Right lung (tissue), 5 donors: ENCODE results near the gene ACP1. TPM values are rescaled to one million over a fixed set of nuclear protein-coding genes. Genes with fewer than 3 reads are reported as not detected.

Experiments used
- DNase-seq, 2 donors: peaks; one replicate each; pipeline ENCODE4 v3.0.0-alpha.2; 2013
- polyA plus RNA-seq, 5 donors: library from polyadenylated mRNA; unstranded; fragments of 120-200 nt; gene quantifications; one replicate each; pipeline versions ENCODE4 v1.2.1 to v1.2.3, GENCODE V29; 2013; ENCODE audit warnings: inconsistent platforms in 1 of 5, low replicate concordance in 1 of 5; ENCODE audit not compliant: insufficient read length in 5 of 5, insufficient read depth in 1 of 5

ACP1 gene
- polyA plus RNA-seq, 5 donors, result 138 to 179 (median 142) TPM

DNA sequence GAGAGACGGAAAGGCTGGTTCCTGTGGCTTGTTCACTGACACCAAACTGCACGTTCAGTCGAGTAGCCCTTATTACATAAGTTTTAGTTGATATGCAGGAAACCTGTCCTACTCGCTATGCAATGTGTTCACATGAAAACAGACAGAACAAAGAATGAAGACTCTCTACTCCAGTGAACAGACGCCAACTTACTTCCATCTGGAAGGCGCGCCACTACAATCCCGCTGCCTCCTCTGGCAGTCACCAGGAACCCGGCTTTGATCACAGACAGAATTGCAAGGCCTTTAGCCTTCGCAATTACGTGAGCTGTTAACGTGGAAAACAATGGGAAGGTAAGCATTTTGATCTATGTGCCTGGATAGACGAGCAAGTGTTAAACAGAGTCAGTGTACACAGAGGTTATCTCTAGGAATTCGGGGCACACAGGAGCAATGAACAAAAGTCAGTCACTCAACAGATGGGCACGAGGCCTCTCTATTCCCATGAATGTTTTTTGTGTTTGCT lies 15.2 kb upstream of the ACP1 start:
- DNase-seq, result no peak

DNA sequence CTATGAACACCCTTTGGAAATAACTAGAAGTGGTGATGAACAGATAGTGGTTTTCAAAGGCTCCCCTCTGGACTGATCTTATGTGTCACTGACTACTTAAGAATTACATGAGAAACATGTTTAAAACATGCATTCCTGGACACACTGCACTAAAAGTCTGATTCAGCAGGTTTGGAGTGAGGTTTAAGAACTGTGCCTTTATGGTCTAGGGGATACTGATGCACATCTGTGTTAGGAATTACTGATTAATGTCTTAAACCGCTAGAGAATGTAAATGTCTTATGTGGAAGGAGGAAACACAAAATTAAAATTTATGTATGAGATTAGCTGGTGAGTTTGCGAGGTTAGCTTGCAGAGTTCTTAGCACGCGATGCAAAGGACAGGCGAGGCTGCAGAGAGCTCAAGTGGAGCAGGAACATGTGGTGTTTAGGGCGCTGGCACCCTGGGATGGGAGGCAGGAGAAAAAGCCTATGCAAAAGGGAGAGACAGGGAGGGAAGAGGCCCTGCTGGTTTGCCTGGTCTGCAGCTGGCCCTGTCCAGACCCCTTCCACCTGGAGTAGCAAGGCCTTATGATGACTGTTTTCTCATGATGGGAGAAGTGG lies 12.6 kb upstream of the ACP1 start:
- DNase-seq, result no peak

DNA sequence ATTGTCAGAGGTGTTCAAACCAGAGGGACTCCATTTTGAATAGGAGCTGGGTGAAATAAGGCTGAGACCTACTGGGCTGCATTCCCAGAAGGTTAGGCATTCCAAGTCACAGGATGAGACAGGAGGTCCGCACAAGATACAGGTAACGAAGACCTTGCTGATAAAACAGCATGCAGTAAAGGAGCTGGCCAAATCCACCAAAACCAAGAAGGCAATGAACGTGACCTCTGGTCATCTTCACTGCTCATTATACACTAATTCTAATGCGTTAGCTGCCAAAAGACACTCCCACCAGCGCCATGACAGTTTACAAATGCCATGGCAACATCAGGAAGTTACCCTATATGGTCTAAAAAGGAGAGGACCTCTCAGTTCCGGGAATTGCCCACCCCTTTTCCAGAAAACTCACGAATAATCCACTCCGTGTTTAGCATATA lies 11.5 kb upstream of the ACP1 start:
- DNase-seq, result no peak

DNA sequence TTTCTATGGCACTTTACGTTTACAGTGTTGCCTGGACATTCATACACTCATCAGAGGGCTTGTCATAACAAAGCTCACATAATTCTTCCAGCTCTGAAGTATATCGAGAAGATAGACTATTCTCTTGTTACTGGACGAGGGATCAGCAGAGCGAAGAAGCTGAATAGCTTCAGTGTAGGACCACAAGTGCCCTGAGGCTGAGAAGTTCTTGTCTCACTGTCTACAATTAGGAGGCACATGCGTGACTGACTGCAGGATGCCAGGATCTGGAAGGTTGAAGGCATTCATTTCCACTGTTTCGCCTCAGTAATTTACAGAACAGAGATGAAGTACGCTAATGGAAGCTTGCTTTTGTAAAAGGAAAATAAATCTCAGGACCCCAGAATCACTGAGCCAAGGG lies 10.5 kb upstream of the ACP1 start:
- no peak for DNase-seq

DNA sequence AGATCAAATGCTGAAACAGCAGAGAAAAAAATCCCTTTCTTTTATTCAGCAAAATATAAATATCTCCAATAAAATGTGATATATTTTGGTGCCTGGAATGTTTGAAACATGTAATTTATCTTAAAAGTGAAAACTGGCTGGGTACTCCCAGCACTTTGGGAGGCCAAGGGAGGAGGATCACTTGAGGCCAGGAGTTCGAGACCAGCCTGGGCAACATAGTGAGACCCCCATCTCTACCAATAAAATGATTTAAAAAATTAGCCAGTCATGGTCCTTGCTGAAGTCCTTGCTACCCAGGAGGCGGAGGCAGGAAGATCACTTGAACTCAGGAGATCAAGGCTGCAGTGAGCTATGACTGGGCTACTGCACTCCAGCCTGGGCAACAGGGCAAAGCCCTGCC lies 9.6 kb upstream of the ACP1 start:
- no peak for DNase-seq

DNA sequence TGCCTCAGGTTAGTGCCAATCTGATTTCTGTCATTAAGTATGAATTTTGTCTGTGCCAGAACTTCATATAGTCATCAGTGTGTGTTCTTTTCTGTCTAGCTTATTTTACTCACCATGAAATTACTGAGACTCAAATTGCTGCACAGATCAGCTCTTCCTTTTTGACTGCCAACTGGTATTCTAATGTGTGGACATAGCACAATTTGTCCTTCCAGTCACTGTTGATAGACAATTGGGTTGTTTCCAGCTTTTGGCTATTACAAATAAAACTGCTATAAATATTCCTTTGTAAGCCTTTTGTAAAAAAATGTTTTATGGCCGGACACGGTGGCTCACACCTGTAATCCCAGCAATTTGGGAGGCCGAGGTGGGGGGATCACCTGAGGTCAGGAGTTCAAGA lies 8.7 kb upstream of the ACP1 start:
- no peak for DNase-seq

DNA sequence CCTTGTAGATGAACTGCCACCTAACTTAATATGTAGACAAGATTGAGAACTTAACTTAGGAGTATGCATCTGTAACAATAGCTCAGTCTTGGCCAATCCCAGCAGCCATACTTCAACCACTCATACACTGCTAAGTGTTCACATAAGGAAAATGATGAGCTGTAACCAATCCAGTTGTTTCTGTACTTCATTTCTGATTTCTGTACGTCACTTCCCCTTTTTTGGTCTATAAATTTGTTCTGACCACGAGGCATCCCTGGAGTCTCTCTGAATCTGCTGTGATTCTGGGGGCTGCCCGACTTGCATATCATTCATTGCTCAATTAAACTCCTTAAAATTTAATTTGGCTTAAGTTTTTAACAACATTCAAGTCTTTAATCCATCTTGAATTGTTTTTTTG lies 7.3 kb upstream of the ACP1 start:
- DNase-seq, result no peak

DNA sequence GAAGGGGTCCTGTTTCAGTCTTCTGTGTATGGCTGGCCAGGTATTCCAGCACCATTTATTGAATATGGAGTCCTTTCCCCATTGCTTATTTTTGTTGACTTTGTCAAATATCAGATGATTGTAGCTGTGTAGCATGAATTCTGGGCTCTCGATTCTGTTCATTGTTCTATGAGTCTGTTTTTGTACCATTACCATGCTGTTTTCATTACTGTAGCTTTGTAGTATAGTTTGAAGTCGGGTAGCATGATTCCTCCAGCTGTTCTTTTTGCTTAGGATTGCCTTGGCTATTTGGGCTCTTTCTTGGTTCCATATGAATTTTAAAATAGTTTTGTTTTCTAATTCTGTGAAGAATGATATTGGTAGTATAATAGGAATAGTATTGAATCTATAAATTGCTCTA lies 6.9 kb upstream of the ACP1 start:
- DNase-seq, result no peak

DNA sequence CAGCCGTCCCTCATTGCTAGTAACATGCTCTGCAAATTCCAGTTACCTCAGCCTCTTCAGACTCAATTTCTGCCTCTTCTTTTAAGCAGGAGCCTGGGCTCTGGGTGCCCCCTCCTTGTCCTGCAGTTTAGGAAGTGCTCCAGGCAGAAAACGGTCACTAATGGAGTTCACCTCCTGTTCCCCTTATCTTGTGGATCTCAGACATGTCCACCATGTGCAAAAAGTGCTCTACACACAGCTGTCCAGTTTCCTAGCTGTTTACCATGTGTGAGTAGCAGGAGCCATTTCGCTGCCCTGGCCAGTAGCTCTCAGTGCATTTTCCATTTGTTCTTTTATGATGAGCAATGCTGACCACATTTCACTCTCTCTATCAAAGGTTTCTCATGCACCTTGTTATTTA lies 5.8 kb upstream of the ACP1 start:
- no peak for DNase-seq

DNA sequence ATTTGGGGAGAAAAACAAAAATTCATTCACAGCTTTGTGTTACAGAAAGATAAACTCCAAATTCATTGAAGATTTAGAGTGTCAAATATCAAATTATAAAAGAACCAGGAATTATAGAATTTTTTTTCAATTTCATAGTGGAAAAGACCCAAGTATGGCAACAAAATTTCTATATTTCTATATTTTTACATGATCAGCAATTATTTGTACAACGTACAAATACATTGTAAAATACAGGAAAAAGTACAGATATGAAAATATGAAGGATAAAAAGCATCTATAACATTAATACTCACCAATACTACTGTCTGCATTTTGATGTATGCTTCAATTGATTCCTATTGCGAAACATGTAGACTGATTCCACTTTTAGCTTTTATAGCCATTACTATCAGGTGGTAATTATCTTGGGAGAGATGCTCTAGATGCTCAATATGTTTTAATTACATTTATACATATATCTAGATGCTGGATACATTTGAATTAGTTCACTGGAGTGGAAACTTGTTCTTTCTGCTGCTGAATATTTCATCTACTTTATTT lies 4.9 kb upstream of the ACP1 start:
- no peak for DNase-seq

DNA sequence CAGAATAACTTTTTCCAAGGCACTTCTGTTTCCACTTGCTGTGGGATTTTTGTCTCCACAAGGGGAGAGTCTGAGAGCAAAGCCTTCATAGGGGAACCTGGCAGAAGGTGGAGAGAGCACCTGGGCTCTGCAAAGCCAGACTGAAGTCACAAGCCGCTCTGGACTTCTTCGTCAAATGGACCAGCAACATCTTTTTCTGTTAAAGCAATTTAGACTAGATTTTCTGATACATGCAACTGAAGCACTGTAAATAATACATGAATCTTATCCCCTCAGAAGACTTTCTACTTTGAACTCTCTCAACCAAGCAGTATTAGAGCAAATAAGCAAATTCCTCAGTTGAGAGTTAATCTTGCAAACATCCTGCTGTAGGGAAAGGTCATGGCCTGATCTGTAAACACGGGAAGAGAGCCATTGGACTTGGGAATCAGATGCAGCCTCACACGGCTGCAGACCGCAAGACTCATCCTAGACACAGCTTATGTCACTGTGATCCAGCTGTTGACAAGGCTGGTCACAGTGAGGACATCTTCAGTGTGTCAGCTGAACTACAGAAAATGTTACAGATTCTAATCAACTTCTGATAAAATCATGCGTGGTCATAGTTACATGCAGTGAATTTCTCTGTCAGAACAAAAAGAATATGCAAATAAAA lies 4.1 kb upstream of the ACP1 start:
- no peak for DNase-seq

DNA sequence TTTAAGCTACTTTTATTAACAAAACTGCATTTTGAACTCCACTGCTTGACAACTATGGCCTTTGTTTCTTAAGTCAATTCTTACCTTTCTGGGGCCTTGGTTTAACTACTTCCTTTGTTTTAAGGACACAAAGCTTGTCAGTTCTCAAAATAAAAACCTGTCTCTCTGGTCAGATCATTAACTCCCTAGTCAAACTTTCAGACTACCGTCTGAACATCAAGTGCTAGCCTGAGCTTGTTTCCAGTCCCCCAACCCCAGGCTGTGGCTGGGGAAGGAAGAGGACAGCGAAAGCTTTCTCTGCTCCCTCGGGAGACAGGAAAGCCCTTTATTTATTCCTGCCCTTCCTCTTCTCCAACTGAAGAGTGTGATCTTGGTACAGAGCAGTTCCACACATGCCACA lies 2.6 kb upstream of the ACP1 start:
- no peak for DNase-seq

DNA sequence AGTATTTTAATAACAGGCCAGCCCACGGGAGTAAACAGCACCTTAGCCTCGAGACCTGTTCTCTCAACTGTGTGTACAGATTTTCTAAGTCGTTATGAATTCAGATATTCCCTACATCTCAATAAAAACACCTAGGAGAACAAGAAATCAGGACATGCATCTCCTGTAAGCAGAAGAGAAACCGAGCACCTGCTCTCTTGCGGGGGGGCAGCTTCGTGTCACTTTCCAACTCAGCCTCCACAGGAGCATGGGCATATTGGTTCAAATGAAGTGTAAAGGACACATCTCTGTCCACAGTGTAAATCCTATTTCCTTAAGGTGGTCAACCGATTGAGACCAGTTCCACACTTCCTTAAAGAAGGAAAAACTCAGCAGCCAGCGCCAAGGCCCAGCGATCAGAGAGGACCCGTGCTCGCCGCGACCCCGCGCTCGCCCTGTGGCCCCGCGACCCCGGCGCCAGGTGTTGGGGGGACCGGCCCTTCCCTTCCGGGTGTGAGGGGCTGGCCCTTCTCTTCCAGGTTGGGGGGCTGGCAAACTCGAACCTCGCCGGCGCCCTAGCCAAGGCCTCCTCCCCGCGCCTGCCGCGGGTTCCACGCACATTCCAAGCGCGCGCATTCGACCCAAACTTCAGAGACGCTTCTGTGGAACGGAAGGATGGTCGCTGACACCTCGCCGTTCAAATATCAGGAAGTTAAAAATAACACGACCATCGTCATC lies 1.6 kb upstream of the ACP1 start:
- DNase-seq, result no peak

DNA sequence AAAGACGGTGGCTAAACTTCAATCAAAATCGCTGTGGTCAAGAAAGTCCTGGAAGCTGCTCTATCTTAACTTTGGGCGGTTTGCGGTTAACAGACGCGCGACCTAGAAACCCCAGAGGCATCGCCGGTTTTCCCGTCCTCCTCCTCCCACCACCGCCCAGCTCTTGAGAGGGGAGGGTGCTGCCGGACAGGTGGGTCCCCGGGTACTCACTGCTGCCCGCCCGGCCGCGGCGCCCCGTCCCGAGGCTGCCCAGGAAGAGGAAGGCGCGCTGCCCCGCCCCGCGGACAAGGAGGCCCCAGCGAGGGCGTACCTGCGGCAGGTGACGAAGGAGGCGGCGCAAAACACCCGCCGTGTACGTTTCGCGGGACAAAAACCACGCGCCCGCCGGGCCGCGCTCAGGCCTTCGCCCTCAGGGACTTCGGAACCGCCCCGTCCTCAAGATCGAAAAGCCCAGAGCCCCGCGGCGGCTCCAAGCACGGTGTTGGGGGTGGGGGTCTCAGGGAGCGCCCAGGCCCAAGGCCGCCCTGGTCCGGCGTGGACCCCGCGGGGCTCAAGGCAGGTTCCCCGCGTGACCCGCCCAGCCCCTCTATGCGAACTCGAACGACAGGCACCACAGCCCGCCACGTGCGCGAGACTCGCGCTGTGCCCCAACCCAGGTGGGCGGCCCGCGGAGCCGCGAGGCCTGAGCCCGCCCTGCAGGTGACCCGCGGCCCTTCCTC lies 814 bp upstream of the ACP1 start, which contains the start of gene SH3YL1:
TSS of gene SH3YL1 (minus strand) at position 259 of the 719 bp plus-strand sequence. CDS start at position 211, 48 bp downstream.
- DNase-seq, result no peak

DNA sequence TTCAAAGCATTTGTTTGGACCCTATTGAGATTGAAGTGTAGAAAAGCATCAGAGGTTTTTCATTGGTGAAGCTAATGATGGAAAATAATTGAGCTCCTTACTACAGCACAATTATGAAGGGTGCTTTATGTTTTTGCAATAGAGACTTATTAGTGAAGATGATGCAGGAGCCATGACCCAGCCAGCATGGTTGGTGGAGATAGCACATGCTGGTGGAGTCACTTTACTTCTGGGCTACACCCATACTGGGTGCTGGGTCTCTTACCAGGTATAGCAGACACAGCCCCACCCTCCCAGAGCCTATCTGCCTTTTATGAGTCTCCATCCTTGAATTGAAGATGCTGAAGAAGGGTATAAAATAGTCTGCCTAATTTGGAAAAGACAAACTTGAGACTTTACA lies 3.6 kb downstream of the ACP1 start:
- no peak for DNase-seq

DNA sequence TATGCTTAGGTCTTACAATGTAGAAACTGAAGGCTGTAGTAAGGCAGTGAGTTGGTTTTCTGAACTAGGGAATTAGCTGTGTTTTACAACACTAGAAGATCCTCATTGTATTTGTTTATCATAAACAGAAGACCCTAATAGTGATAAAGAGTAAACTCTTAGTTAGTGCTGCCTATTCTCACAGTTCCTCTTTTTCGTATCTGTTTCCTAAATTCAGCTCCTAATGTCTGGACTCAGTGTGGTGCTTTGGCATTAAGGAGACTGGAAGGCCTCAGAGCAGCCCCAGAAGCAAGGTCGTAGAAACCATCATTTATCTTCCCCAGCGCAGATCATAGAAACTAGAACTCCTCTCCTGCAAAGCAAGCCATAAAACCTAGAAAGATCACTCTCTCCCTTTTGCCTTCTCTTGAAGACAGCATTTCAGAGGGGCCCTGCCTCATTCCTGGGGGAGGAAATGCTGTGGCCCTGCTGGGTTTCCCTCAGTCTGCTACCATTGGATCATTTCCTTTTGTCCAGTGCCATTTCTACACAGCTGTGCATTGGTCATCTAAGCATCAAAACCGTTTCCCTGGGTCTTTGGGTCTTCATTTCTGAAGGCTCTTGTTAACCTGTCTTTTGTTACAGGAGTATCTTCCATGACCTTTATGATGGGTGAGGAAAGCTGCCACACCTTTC lies 4.7 kb downstream of the ACP1 start:
- DNase-seq, result no peak

DNA sequence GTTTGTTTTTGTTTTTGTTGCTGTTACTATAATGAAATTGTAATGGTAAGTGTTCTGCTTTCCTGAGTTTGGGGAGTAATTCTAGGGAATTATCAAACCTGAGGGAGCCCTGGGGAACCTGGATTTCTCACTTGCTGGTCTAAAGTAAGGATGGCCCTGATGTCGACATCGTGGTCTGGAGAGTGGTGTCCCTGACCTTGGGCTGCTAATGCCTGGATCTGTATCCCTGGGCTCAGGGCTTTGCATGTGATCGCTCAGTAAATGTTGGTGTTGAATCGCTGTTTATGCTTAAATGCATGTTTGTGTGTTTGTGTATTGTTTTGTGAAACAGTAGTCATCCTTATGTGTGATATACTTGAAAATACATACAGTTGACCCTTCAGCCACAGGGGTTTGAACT lies 6.1 kb downstream of the ACP1 start:
- DNase-seq, result no peak

DNA sequence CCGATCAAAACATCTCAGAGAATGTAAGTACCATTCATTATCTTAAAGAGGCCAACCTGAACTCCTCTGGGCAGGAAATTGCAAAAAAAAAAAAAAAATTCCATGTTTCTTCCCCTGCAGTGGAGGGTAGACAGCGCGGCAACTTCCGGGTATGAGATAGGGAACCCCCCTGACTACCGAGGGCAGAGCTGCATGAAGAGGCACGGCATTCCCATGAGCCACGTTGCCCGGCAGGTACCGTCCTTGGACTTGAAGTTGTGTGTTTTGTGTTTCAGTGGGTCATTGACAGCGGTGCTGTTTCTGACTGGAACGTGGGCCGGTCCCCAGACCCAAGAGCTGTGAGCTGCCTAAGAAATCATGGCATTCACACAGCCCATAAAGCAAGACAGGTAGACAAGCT lies 7.2 kb downstream of the ACP1 start:
- no peak for DNase-seq

DNA sequence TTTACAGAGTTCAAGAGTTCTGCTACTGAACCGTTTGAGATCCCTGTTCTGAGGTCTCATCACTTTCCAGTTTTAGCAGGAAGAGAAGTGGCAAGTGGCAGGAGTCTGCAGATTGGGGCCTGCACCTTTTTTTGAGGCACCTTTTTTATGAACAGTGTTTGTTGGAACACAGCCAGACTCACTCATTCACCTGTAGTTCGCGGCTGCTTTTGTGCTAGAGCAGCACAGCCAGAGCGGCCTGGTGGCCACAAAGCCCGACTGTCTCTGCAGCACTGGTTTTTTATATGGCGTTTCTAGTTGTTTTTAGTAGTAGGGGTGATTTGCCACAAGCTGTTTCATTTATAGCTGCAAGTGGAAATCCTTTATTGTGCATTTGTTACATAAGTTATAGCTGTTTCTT lies 8.6 kb downstream of the ACP1 start:
- no peak for DNase-seq

DNA sequence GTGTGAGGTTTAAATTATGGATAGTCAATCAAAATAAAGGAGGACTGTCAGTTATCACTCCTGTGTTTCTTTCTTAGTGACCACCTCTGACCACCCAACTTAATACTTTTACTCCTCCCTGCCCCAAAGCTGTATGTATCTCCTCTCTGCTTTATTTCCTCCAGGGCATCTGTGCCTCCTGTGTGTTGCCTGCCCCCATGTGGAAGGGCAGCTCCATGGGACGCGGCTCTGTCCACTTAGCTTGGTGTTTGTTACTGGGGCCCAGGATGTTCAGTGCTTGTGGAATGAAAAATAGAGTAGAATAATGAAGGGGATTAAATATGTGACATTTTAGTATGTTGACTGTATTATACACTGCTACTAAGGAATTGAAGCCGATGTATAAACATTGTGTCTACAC lies 9.8 kb downstream of the ACP1 start:
- DNase-seq, result no peak

DNA sequence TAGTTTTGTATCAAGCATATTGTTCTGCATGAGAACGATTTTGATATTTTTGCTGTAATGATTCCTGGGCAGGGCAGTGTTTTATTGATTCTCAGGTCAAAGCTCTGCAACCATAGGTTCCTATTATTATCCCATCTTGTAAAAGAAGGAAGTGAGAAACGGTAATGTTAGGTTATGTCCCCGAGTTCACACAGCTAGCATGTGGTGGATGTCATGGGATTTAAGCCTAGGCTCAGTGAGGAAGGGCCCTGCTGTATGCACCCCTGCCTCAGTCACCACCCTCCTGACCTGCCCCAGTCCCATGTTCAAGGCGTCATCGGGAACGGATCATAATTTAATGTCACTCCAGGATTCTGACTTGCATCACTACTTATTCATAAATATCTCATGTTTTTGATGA lies 10.7 kb downstream of the ACP1 start:
- DNase-seq, result no peak
